Fibroblast of lung (primary cell): ENCODE measurements around the gene WDR45B.

ENCODE experiments used
- CTCF ChIP-seq, 2 donors: IDR thresholded peaks in 1 of 2; conservative IDR thresholded peaks in 1 of 2; 1 replicate in 1 of 2; 2 replicates in 1 of 2; pipeline ENCODE4 v1.5.1; 2011 to 2012; ENCODE audit warnings: low read length in 2 of 2, control low read depth in 1 of 2, inconsistent platforms in 1 of 2, low read depth in 1 of 2, mild to moderate bottlenecking in 1 of 2
- EZH2 ChIP-seq: IDR thresholded peaks from 2 replicates; pipeline ENCODE4 v1.5.1; 2012; ENCODE audit warnings: low read length, control low read depth, mild to moderate bottlenecking; ENCODE audit errors: missing control alignments

DNA sequence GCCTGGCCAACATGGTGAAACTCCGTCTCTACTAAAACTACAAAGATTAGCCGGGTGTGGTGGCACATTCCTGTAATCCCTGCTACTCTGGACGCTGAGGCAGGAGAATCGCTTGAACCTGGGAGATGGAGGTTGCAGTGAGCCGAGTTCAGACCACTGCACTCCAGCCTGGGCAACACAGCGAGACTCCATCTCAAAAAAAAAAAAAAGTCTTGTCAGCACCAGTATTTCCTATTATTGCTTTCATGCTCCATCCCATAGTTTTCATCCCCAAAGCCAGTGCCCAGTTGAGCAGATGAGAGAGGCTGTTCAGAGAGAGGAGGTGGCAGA lies 58.4 kb downstream of the WDR45B start:
- no peak for TF ChIP-seq CTCF (conservative IDR thresholded peaks at IDR 0.05 in 1 of 2, IDR thresholded peaks at IDR 0.05 in 1 of 2; ENCODE audit: low read depth in 1 of 2, low read length in 2 of 2)
- TF ChIP-seq EZH2 = no peak
